Right lobe of liver (tissue), 6 donors: Measurements from ENCODE around the gene CDYL. TPM values are rescaled to one million over a fixed set of nuclear protein-coding genes. Genes with fewer than 3 reads are reported as not detected.
A peak's percentile ranks its signal among the peaks of the same experiment; 100 is the strongest.

Experiments used
- ATAC-seq, 4 donors: fragments of 200-7000 bp; cut with Tn5 transposase; one replicate each; pipeline ENCODE4 v1.9.1; 2020; ENCODE audit warnings: mild to moderate bottlenecking in 4 of 4, moderate library complexity in 4 of 4
- DNase-seq, 3 donors: peaks; one replicate each; pipeline ENCODE4 v3.0.0-alpha.2; 2020
- H3K27ac ChIP-seq, 3 donors: fragments of 200-600 bp; one replicate each; pipeline ENCODE4 v1.8.0; 2022
- H3K27me3 ChIP-seq, 2 donors: fragments of 200-600 bp; one replicate each; pipeline ENCODE4 v1.8.0; 2022
- H3K36me3 ChIP-seq, 4 donors: fragments of 200-600 bp; sonication (generic) in 1 of 4; one replicate each; pipeline versions ENCODE4 v1.5.1 to v1.8.0; 2017 to 2022; ENCODE audit warnings: control low read depth in 1 of 4
- H3K4me1 ChIP-seq, 4 donors: fragments of 200-600 bp; sonication (generic) in 1 of 4; one replicate each; pipeline versions ENCODE4 v1.5.1 to v1.8.0; 2017 to 2022; ENCODE audit warnings: control low read depth in 1 of 4
- H3K4me3 ChIP-seq, 3 donors: fragments of 200-600 bp; one replicate each; pipeline ENCODE4 v1.8.0; 2022
- H3K9me3 ChIP-seq, 4 donors: fragments of 200-600 bp; sonication (generic) in 1 of 4; one replicate each; pipeline versions ENCODE4 v1.5.1 to v1.8.0; 2017 to 2022; ENCODE audit warnings: control low read depth in 1 of 4
- POLR2A ChIP-seq: fragments of 450-650 bp; IDR thresholded peaks from one replicate; pipeline ENCODE4 v1.6.1; 2017; ENCODE audit warnings: antibody characterized with exemption, mild to moderate bottlenecking
- WGBS: methylation state at CpG from one replicate; pipeline ENCODE4 v1.1.6; 2018; ENCODE audit warnings: low coverage, low lambda C conversion rate; ENCODE audit not compliant: insufficient coverage; ENCODE audit errors: missing lambda C conversion rate; 5-methylcytosine and 5-hydroxymethylcytosine counted together
- intact Hi-C, 2 donors: fragments of 100-400 bp; cut with DNase I; formaldehyde crosslinking; loops; one replicate each; pipeline versions ENCODE4 v1.11.2 to v1.14.1; 2022
- total RNA-seq, 6 experiments: library from RNA; depleted of rRNA in 2 of 6; stranded (reverse); fragments of >200 nt in 2 of 6; fragmentation: NEBNext Ultra II Directional in 3 of 6; extraction: Animal tissue kit (Norgen Biotek cat#: 25700) in 3 of 6; gene quantifications; one replicate each; pipeline versions ENCODE4 v1.1.0 to v1.2.4, GENCODE V29; 2016 to 2023
- TF ChIP-seq, protein P1 (sequence below), 4 donors: fragments of 200-600 bp in 3 of 4; fragments of 450-650 bp in 1 of 4; IDR thresholded peaks; one replicate each; pipeline versions ENCODE4 v1.5.1 to v1.8.0; 2016 to 2022; ENCODE audit warnings: antibody characterized with exemption in 4 of 4, mild to moderate bottlenecking in 2 of 4
- donor health status: DM: no; HTN: yes; CAD: no.
- donor health status: DM: no; HTN: no; CAD: no.
- donor health status: DM: no; HTN: no; CAD: no.
- donor health status: DM: no; HTN: yes; CAD: no.
- donor health status: DM: no; HTN: yes; CAD: no.

CDYL gene
- total RNA-seq, 6 experiments from 2014 or later = 5.0 to 16.1 (median 13.1) TPM

DNA sequence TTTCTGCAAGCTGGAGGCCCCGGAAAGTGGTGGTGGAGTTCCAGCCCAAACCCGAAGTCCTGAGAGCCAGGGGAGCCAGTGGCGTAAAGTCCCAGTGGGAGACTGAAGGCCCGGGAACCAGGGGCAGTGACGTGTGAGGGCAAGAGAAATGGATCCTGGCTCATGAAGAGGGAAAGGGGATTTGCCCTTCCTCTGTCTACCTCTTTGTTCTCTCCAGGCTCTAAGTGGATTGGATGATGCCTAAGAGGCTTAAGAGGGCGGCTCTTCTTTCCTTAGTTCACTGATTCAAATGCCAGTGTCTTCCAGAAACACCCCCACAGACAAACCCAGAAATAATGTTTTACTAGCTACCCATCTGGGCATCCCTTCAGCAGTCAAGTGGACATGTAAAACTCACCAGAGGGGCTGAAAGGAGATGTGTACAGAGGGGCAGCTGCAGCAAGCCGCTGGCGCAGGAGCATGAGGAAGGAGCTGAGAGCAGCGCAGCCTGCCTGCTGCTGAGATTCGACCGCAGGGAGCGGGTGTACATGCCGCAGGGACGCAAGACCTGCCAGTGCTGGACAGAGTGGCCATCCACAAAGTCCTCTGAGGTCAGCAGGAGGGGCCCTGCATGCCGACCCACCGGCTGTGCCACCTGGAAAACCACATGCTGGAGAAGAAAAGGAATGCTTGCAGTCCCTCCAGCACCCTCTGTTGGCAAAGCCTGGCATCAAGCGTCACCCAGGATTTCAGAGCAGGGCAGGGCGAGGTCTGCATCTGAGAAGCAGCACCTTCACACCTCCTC lies 29.5 kb downstream of the CDYL start:
- Histone ChIP-seq H3K4me1 (no peaks in the 10 kb centered on the region), H3K36me3 (no peaks in the 10 kb centered on the region), H3K27ac (no peak overlapping the region), H3K9me3 (no peaks in the 10 kb centered on the region), H3K4me3 (no peak overlapping the region), H3K27me3 (no peaks in the 10 kb centered on the region)
- WGBS = 80% methylated on average over 5 of the region's 18 CpGs
- ATAC-seq (peak; percentile 66 to 77 (median 74)), DNase-seq (peak; percentile 45 to 61 (median 55))
- intact Hi-C loops = no loop called here
- TF ChIP-seq, protein P1, sequence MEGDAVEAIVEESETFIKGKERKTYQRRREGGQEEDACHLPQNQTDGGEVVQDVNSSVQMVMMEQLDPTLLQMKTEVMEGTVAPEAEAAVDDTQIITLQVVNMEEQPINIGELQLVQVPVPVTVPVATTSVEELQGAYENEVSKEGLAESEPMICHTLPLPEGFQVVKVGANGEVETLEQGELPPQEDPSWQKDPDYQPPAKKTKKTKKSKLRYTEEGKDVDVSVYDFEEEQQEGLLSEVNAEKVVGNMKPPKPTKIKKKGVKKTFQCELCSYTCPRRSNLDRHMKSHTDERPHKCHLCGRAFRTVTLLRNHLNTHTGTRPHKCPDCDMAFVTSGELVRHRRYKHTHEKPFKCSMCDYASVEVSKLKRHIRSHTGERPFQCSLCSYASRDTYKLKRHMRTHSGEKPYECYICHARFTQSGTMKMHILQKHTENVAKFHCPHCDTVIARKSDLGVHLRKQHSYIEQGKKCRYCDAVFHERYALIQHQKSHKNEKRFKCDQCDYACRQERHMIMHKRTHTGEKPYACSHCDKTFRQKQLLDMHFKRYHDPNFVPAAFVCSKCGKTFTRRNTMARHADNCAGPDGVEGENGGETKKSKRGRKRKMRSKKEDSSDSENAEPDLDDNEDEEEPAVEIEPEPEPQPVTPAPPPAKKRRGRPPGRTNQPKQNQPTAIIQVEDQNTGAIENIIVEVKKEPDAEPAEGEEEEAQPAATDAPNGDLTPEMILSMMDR (IDR thresholded peaks at IDR 0.05) = peak; percentile 21 to 58 (median 51)
- TF ChIP-seq POLR2A = no peak

- intact Hi-C loops = no loop called here
- WGBS = 74% methylated on average over 7 of the region's 7 CpGs
- no peaks in the 10 kb centered on the region for H3K27me3 ChIP-seq
- ATAC-seq (no peak), DNase-seq (no peak)
- no peak overlapping the region for H3K4me3 ChIP-seq
- no peaks in the 10 kb centered on the region for H3K4me1 ChIP-seq
- TF ChIP-seq, protein P1 (IDR thresholded peaks at IDR 0.05) = no peak
- no peak for TF ChIP-seq POLR2A
- H3K36me3 ChIP-seq = no peaks in the 10 kb centered on the region
- H3K9me3 ChIP-seq = no peaks in the 10 kb centered on the region
- H3K27ac ChIP-seq = no peak overlapping the region
These were observed 30.1 kb downstream of the CDYL start for GRCh38 chr6:4806337-4806725.

GRCh38 chr6:4806791-4807190 lies 30.6 kb downstream of the CDYL start:
- no peak overlapping the region for H3K4me3 ChIP-seq
- H3K27me3 ChIP-seq = no peaks in the 10 kb centered on the region
- no peaks in the 10 kb centered on the region for H3K9me3 ChIP-seq
- no peak overlapping the region for H3K27ac ChIP-seq
- no peak for TF ChIP-seq POLR2A
- TF ChIP-seq, protein P1 (IDR thresholded peaks at IDR 0.05) = no peak
- no peaks in the 10 kb centered on the region for H3K4me1 ChIP-seq
- 64% methylated on average over 6 of the region's 9 CpGs for WGBS
- no peak for DNase-seq
- intact Hi-C loops = no loop called here
- no peaks in the 10 kb centered on the region for H3K36me3 ChIP-seq
- ATAC-seq = no peak

DNA sequence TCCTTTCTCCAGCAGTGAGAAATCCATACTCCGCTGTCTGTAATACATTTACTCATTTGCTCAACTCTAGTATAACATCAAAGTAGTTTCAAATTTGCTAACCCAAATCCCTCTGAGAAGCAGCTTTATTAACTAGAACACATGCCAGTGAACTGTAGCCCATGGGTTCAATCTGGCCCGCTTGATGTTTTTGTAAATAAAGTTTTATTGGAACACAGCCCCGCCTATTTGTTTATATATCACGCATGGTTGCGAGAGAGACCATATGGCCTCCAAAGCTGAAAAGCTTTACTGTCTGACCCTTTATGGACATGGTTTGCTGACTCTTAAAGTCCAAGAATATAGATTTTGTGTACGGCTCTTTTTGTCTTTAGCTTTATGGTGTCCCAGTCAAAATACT lies 32.2 kb downstream of the CDYL start:
- intact Hi-C loops = no loop called here

More for the DNA sequence above, 32.2 kb downstream of the CDYL start:
- no peak for ATAC-seq
- 97% methylated on average over 6 of the region's 6 CpGs for WGBS
- Histone ChIP-seq H3K27me3 (no peaks in the 10 kb centered on the region), H3K4me3 (no peak overlapping the region), H3K4me1 (no peaks in the 10 kb centered on the region), H3K27ac (no peak overlapping the region), H3K36me3 (no peaks in the 10 kb centered on the region), H3K9me3 (no peaks in the 10 kb centered on the region)
- TF ChIP-seq, protein P1 (IDR thresholded peaks at IDR 0.05) = no peak
- no peak for TF ChIP-seq POLR2A
- no peak for DNase-seq
